ENCODE measurements around the gene LRFN2.

DNA sequence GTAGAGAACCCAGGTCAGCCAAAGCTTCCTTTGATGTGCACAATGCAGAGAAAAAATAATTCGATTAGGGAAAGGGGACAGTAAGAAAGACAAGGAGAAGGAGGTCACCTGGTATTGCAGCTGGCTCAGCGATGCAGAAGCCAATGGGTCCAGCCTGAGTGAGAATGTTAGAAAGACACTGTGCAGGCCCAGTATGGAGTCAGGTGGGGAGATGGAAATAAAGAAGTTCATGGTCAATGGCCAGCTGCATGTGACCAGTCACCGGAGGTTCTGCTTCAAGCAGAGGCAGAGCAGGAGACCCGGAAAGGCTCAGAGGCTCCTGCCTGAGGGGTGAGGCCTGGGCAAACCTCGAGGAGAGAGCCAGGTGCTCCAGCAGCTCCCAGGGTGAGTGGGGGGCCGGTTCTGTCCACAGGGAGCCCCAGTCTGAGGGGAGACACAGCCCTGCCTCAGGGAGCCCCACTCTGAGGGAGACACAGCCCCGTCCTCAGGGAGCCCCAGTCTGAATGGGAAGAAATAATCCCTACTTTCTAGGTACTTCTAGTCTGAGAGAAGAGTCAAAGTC lies 51.3 kb downstream of the LRFN2 start:
- TF ChIP-seq, protein P1, sequence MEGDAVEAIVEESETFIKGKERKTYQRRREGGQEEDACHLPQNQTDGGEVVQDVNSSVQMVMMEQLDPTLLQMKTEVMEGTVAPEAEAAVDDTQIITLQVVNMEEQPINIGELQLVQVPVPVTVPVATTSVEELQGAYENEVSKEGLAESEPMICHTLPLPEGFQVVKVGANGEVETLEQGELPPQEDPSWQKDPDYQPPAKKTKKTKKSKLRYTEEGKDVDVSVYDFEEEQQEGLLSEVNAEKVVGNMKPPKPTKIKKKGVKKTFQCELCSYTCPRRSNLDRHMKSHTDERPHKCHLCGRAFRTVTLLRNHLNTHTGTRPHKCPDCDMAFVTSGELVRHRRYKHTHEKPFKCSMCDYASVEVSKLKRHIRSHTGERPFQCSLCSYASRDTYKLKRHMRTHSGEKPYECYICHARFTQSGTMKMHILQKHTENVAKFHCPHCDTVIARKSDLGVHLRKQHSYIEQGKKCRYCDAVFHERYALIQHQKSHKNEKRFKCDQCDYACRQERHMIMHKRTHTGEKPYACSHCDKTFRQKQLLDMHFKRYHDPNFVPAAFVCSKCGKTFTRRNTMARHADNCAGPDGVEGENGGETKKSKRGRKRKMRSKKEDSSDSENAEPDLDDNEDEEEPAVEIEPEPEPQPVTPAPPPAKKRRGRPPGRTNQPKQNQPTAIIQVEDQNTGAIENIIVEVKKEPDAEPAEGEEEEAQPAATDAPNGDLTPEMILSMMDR (conservative IDR thresholded peaks at IDR 0.05; ENCODE audit: low read depth, low read length): no peak
- no peak for TF ChIP-seq EZH2 (IDR thresholded peaks at IDR 0.05; ENCODE audit: borderline replicate concordance, low read depth, low read length, poor library complexity, severe bottlenecking)
